Measurements from ENCODE around the gene NFATC2.

Gene NFATC2

DNA sequence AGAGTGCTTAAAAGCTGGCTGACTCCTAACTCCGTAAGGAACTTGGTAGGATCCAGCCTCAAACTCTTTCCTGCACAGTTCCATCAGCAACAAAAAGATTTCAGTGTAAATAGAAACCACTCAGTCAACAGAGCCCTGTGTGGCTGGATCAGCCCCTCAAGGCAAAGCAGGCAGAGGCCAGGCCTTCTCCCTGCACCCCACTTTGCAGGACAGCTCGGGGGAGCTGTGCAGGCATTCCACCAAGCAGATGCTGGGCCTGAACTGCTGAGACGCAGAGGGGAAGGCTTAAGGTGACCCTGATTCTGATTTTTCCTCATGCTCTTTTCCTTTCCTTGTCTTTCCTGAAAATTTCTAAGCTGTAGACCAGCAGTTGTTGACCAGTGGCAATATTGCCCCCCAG is 91.5 kb downstream of the NFATC2 start:
- Histone ChIP-seq H3K36me3 (ENCODE audit: insufficient read depth, low read length) (peaks cover 75% of the 10 kb centered on the region), H3K9ac (ENCODE audit: low read length) (no peak overlapping the region), H3K4me2 (ENCODE audit: low read length) (no peak overlapping the region), H3F3A (ENCODE audit: insufficient read depth, low read length) (no peaks in the 10 kb centered on the region), H3K9me2 (ENCODE audit: low read depth, low read length) (no peaks in the 10 kb centered on the region), H3K27ac (ENCODE audit: low read depth, low read length, poor library complexity, severe bottlenecking) (peak overlapping the region; percentile 56), H3K4me3 (ENCODE audit: low read depth, low read length, poor library complexity, severe bottlenecking) (no peak overlapping the region), H2AFZ (ENCODE audit: low read length) (no peak overlapping the region), H3K27me3 (ENCODE audit: insufficient read depth, low read length) (no peaks in the 10 kb centered on the region), H4K20me1 (ENCODE audit: insufficient read depth, low read length) (no peaks in the 10 kb centered on the region), H3K4me1 (ENCODE audit: insufficient read depth, low read length, severe bottlenecking) (peaks cover 33% of the 10 kb centered on the region), H3K9me3 (ENCODE audit: low read length) (peaks cover 9% of the 10 kb centered on the region), H3K79me2 (ENCODE audit: insufficient read depth, low read length) (no peaks in the 10 kb centered on the region)
- TF ChIP-seq, protein P1, sequence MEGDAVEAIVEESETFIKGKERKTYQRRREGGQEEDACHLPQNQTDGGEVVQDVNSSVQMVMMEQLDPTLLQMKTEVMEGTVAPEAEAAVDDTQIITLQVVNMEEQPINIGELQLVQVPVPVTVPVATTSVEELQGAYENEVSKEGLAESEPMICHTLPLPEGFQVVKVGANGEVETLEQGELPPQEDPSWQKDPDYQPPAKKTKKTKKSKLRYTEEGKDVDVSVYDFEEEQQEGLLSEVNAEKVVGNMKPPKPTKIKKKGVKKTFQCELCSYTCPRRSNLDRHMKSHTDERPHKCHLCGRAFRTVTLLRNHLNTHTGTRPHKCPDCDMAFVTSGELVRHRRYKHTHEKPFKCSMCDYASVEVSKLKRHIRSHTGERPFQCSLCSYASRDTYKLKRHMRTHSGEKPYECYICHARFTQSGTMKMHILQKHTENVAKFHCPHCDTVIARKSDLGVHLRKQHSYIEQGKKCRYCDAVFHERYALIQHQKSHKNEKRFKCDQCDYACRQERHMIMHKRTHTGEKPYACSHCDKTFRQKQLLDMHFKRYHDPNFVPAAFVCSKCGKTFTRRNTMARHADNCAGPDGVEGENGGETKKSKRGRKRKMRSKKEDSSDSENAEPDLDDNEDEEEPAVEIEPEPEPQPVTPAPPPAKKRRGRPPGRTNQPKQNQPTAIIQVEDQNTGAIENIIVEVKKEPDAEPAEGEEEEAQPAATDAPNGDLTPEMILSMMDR (IDR thresholded peaks at IDR 0.05; ENCODE audit: low read length): no peak
- no peak for TF ChIP-seq EZH2 (IDR thresholded peaks at IDR 0.05; ENCODE audit: borderline replicate concordance, low read length)

DNA sequence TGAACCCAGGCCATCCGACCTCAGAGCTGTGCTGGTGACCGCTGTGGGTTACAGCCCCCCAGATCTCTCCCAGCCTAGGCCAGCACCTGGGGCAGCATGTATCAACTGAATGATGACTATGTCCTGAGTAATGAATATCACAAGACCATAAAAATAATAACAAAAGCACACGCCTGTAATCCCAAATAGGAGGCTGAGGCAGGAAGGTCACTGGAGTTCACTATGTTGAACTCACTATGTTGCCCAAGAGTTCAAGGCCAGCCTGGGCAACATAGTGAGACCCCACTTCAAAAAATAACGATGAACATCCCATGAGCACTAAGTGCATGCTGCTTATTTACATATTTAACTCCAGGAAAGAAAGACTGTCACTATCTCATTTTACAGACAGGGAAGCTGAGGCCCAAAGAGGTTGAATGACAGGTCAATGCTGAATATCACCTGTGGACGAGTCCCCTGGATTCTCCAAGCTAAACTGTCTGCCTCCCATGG is 92.3 kb downstream of the NFATC2 start:
- Histone ChIP-seq H3K9ac (ENCODE audit: low read length) (no peak overlapping the region), H3K36me3 (ENCODE audit: insufficient read depth, low read length) (peaks cover 76% of the 10 kb centered on the region), H3K27me3 (ENCODE audit: insufficient read depth, low read length) (no peaks in the 10 kb centered on the region), H3F3A (ENCODE audit: insufficient read depth, low read length) (no peaks in the 10 kb centered on the region), H4K20me1 (ENCODE audit: insufficient read depth, low read length) (no peaks in the 10 kb centered on the region), H3K79me2 (ENCODE audit: insufficient read depth, low read length) (no peaks in the 10 kb centered on the region), H3K9me2 (ENCODE audit: low read depth, low read length) (no peaks in the 10 kb centered on the region), H3K9me3 (ENCODE audit: low read length) (peaks cover 9% of the 10 kb centered on the region), H3K4me2 (ENCODE audit: low read length) (no peak overlapping the region), H3K4me1 (ENCODE audit: insufficient read depth, low read length, severe bottlenecking) (peaks cover 40% of the 10 kb centered on the region), H3K27ac (ENCODE audit: low read depth, low read length, poor library complexity, severe bottlenecking) (peak overlapping the region; percentile 56), H2AFZ (ENCODE audit: low read length) (no peak overlapping the region), H3K4me3 (ENCODE audit: low read depth, low read length, poor library complexity, severe bottlenecking) (no peak overlapping the region)
- TF ChIP-seq EZH2 (IDR thresholded peaks at IDR 0.05; ENCODE audit: borderline replicate concordance, low read length): no peak
- TF ChIP-seq, protein P1 (IDR thresholded peaks at IDR 0.05; ENCODE audit: low read length): no peak

DNA sequence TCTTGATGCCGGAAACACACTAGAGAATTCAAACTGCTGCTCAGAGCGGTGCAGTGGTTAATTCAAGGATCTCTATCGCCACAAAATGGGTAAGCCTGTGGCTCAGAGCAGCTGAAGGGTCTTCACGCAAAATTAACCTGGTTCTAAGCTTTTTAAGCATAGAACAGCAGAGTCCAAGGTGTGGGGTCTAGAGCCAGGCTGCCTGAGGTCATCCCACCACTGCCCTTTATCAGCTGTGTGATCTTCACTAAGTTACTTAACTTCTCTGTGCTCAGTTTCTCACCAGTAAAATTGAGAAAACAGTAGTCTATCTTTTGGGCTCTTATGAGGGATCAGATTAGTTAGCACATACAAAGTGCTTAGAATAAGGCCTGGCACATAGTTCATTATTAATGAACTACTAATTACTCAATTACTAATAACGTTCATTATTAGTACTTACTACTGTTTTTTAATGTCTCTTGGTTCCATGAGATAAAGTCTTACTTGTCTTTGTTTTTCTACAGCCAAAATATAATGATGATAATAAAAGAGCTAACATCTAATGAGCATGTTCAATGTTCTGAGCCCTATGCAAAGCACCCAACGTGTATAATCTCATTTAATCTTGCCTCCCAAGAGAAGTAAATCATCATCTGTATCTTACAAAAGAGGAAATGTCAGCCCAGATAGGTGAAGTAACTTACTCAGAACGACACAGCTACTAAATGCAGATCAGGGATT is 92.9 kb downstream of the NFATC2 start:
- no peak overlapping the region for H3K4me3 ChIP-seq (ENCODE audit: low read depth, low read length, poor library complexity, severe bottlenecking)
- H3K9ac ChIP-seq (ENCODE audit: low read length): no peak overlapping the region
- H3K4me1 ChIP-seq (ENCODE audit: insufficient read depth, low read length, severe bottlenecking): peaks cover 46% of the 10 kb centered on the region
- no peaks in the 10 kb centered on the region for H3F3A ChIP-seq (ENCODE audit: insufficient read depth, low read length)
- no peak for TF ChIP-seq EZH2 (IDR thresholded peaks at IDR 0.05; ENCODE audit: borderline replicate concordance, low read length)
- TF ChIP-seq, protein P1 (IDR thresholded peaks at IDR 0.05; ENCODE audit: low read length): no peak
- no peaks in the 10 kb centered on the region for H3K9me2 ChIP-seq (ENCODE audit: low read depth, low read length)
- no peak overlapping the region for H2AFZ ChIP-seq (ENCODE audit: low read length)
- peaks cover 69% of the 10 kb centered on the region for H3K36me3 ChIP-seq (ENCODE audit: insufficient read depth, low read length)
- peak overlapping the region; percentile 56 for H3K27ac ChIP-seq (ENCODE audit: low read depth, low read length, poor library complexity, severe bottlenecking)
- no peaks in the 10 kb centered on the region for H4K20me1 ChIP-seq (ENCODE audit: insufficient read depth, low read length)
- H3K9me3 ChIP-seq (ENCODE audit: low read length): peaks cover 7% of the 10 kb centered on the region
- H3K79me2 ChIP-seq (ENCODE audit: insufficient read depth, low read length): no peaks in the 10 kb centered on the region
- no peaks in the 10 kb centered on the region for H3K27me3 ChIP-seq (ENCODE audit: insufficient read depth, low read length)
- no peak overlapping the region for H3K4me2 ChIP-seq (ENCODE audit: low read length)
